ENCODE results near the gene L3MBTL2. TPM values are rescaled to one million over a fixed set of nuclear protein-coding genes. Genes with fewer than 3 reads are reported as not detected.

L3MBTL2 gene
- polyA plus RNA-seq, 3 donors: 13.6 to 15.2 (median 14.0) TPM

DNA sequence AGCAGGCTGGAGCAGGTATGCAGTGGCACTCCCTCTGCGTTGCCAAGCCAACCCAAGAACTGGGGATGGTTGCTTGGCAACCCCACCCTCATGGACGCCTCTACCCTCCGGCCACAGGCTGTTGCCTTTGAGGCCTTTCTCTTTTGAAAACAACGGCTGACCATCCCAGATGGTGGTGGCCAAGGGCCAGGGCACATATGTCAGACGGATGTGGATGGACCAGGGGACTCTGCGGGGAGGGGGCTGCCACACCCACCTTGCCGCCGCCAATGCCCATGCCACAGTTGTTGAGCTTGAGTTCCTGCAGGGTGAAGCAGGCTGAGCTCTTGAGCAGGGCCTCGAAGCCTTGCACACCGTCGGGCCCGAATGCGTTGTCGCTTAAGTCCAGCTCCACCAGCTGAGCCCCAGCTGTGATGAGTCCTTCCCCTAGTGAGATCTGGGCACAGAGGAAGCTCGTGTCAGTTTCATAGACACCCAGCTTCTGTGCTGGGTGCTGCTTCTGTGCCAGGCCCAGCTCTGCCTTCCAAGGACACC is 59.4 kb downstream of the L3MBTL2 start:
- WGBS (ENCODE audit: insufficient coverage): 98% methylated on average over 15 of the region's 15 CpGs
- Histone ChIP-seq H3K4me3 (replicated peaks in 1 of 3; ENCODE audit: low read depth in 2 of 3, low read length in 3 of 3) (no peak overlapping the region), H3K27me3 (ENCODE audit: control insufficient read depth in 2 of 2, insufficient read depth in 2 of 2, low read length in 2 of 2) (no peaks in the 10 kb centered on the region), H4K20me1 (ENCODE audit: insufficient read depth, low read length) (peaks cover 4% of the 10 kb centered on the region), H2AFZ (ENCODE audit: insufficient read depth, low read depth, low read length, poor library complexity, severe bottlenecking) (no peak overlapping the region), H3K4me1 (ENCODE audit: control insufficient read depth in 1 of 2, insufficient read depth in 2 of 2, low read length in 2 of 2) (no peaks in the 10 kb centered on the region), H3K79me2 (ENCODE audit: insufficient read depth, low read length) (peaks cover 14% of the 10 kb centered on the region), H3K9ac (ENCODE audit: insufficient read depth, low read length, poor library complexity, severe bottlenecking) (no peak overlapping the region), H3K27ac (ENCODE audit: low read depth in 1 of 2, low read length in 2 of 2) (peak overlapping the region in 1 of 2 donors; percentile 51), H3K9me3 (replicated peaks in 1 of 2; ENCODE audit: control insufficient read depth in 1 of 2, insufficient read depth in 1 of 2, low read length in 2 of 2) (no peaks in the 10 kb centered on the region), H3K36me3 (replicated peaks in 1 of 2; ENCODE audit: control insufficient read depth in 1 of 2, insufficient read depth in 2 of 2, low read length in 2 of 2) (peaks cover 87 to 99% of the 10 kb centered on the region in 2 donors), H3K4me2 (replicated peaks; ENCODE audit: extremely low read depth, low read length, poor library complexity, severe bottlenecking) (no peak overlapping the region)
- no peaks in the 10 kb centered on the region for H3K4me1 Mint-ChIP-seq
- DNase-seq: no peak
- no peak overlapping the region for H3K4me3 Mint-ChIP-seq
- no peaks in the 10 kb centered on the region for H3K9me3 Mint-ChIP-seq
- H3K27me3 Mint-ChIP-seq (ENCODE audit: low read depth in 3 of 3): peaks cover 0 to 2% (median 2%) of the 10 kb centered on the region in 3 donors
- TF ChIP-seq, protein P1, sequence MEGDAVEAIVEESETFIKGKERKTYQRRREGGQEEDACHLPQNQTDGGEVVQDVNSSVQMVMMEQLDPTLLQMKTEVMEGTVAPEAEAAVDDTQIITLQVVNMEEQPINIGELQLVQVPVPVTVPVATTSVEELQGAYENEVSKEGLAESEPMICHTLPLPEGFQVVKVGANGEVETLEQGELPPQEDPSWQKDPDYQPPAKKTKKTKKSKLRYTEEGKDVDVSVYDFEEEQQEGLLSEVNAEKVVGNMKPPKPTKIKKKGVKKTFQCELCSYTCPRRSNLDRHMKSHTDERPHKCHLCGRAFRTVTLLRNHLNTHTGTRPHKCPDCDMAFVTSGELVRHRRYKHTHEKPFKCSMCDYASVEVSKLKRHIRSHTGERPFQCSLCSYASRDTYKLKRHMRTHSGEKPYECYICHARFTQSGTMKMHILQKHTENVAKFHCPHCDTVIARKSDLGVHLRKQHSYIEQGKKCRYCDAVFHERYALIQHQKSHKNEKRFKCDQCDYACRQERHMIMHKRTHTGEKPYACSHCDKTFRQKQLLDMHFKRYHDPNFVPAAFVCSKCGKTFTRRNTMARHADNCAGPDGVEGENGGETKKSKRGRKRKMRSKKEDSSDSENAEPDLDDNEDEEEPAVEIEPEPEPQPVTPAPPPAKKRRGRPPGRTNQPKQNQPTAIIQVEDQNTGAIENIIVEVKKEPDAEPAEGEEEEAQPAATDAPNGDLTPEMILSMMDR (IDR thresholded peaks at IDR 0.05): no peak
- H3K36me3 Mint-ChIP-seq: peaks cover 83 to 98% of the 10 kb centered on the region in 2 donors
- intact Hi-C loops (cut with micrococcal nuclease): no loop called here
- peak overlapping the region in 2 of 7 donors; percentile 10 to 35 for H3K27ac Mint-ChIP-seq

DNA sequence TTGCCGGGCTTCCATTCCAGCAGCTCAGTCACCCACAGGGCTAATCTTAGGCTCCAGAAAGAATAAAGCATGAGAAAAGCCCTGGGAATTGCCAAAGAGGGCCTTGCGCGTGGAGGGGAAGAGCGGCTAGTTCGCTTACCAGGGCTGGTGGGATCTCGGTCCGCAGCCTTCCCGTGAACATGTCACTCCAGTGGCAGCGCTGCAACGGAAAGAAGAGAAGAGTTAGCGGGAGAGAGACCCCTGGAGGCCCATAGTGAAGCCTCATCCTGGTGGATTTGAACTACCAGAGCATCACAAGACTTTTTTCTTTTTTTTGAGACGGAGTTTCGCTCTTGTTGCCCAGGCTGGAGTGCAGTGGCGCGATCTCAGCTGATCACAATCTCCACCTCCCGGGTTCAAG is 62.8 kb downstream of the L3MBTL2 start:
- peaks cover 30% of the 10 kb centered on the region for H3K79me2 ChIP-seq (ENCODE audit: insufficient read depth, low read length)
- H3K9me3 Mint-ChIP-seq: peaks cover 0 to 1% (median 0%) of the 10 kb centered on the region in 7 donors
- no peaks in the 10 kb centered on the region for H3K4me1 Mint-ChIP-seq
- no peak overlapping the region for H3K27ac Mint-ChIP-seq
- H4K20me1 ChIP-seq (ENCODE audit: insufficient read depth, low read length): peaks cover 4% of the 10 kb centered on the region
- no peak overlapping the region for H2AFZ ChIP-seq (ENCODE audit: insufficient read depth, low read depth, low read length, poor library complexity, severe bottlenecking)
- no peaks in the 10 kb centered on the region for H3K9me3 ChIP-seq (replicated peaks in 1 of 2; ENCODE audit: control insufficient read depth in 1 of 2, insufficient read depth in 1 of 2, low read length in 2 of 2)
- intact Hi-C loops (cut with micrococcal nuclease): no loop called here
- WGBS (ENCODE audit: insufficient coverage): 100% methylated on average over 13 of the region's 16 CpGs
- H3K27me3 ChIP-seq (ENCODE audit: control insufficient read depth in 2 of 2, insufficient read depth in 2 of 2, low read length in 2 of 2): no peaks in the 10 kb centered on the region
- no peak overlapping the region for H3K4me3 Mint-ChIP-seq
- peaks cover 85 to 97% of the 10 kb centered on the region in 2 donors for H3K36me3 ChIP-seq (replicated peaks in 1 of 2; ENCODE audit: control insufficient read depth in 1 of 2, insufficient read depth in 2 of 2, low read length in 2 of 2)
- TF ChIP-seq, protein P1 (IDR thresholded peaks at IDR 0.05): no peak
- DNase-seq: no peak
- H3K36me3 Mint-ChIP-seq: peaks cover 73 to 97% of the 10 kb centered on the region in 2 donors
- H3K27me3 Mint-ChIP-seq (ENCODE audit: low read depth in 3 of 3): peaks cover 0 to 2% (median 0%) of the 10 kb centered on the region in 3 donors
- no peaks in the 10 kb centered on the region for H3K4me1 ChIP-seq (ENCODE audit: control insufficient read depth in 1 of 2, insufficient read depth in 2 of 2, low read length in 2 of 2)
- H3K27ac ChIP-seq (ENCODE audit: low read depth in 1 of 2, low read length in 2 of 2): peak overlapping the region in 1 of 2 donors; percentile 11
- H3K4me2 ChIP-seq (replicated peaks; ENCODE audit: extremely low read depth, low read length, poor library complexity, severe bottlenecking): no peak overlapping the region
- H3K9ac ChIP-seq (ENCODE audit: insufficient read depth, low read length, poor library complexity, severe bottlenecking): no peak overlapping the region
- H3K4me3 ChIP-seq (replicated peaks in 1 of 3; ENCODE audit: low read depth in 2 of 3, low read length in 3 of 3): no peak overlapping the region

Data from CD14-positive monocyte (primary cell).